Activated gamma-delta T cell (primary cell): ENCODE results near the gene SERINC5.

Experiments
- DNase-seq: peaks from one replicate; lab custom pipeline; 2025; lab: John Stamatoyannopoulos, UW

The SERINC5 gene

GRCh38 chr5:80067531-80068245, 188.2 kb downstream of the SERINC5 start:
- no peak for DNase-seq

DNA sequence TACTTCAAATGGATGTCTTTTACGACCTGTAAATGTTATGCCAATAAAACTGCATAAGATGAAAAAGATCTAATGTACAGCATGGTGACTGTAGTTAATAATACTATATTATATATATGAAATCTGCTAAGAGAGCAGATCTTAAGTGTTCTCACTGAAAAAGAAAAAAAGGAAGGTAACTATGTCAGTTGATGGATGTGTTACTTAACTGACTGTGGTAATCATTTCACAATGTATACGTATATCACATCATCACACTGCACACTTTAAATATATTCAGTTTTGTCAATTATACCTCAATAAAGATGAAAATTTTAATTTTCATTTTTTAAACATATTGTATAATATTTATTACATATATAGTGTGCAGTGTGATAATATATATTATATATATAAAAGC, 188.8 kb downstream of the SERINC5 start:
- no peak for DNase-seq

- no peak for DNase-seq
Observed at GRCh38 chr5:80064124-80064523, 191.7 kb downstream of the SERINC5 start.
